HG03378 (cell line): Measurements from ENCODE around the gene MRPL20.
"Not testable (repeated sequence)": the region's sequence is repeated elsewhere in the genome, so short reads cannot be mapped to it uniquely, and the experiment has no call there.

Source experiments
- ATAC-seq: cut with Tn5 transposase; IDR thresholded peaks from one replicate; pipeline ENCODE4 v1.9.1; 2021; ENCODE audit warnings: mild to moderate bottlenecking, moderate library complexity; ENCODE audit not compliant: unreplicated experiment

Gene MRPL20

GRCh38 chr1:1437904-1438376 is 30.8 kb upstream of the MRPL20 start:
- ATAC-seq: no peak

GRCh38 chr1:1437033-1437903 is 30.2 kb upstream of the MRPL20 start:
- ATAC-seq: no peak

- no peak for ATAC-seq
Measured at GRCh38 chr1:1436630-1437032, 29.5 kb upstream of the MRPL20 start.

GRCh38 chr1:1435911-1436629 is 29.0 kb upstream of the MRPL20 start:
- no peak for ATAC-seq

GRCh38 chr1:1435106-1435903 is 28.2 kb upstream of the MRPL20 start, which contains the start of gene VWA1:
Gene VWA1, plus strand, starts transcription at chr1:1435690. Its CDS starts 59 bp downstream, at chr1:1435749.
- no peak for ATAC-seq

- no peak for ATAC-seq
Measured at GRCh38 chr1:1434824-1435105, 27.7 kb upstream of the MRPL20 start.

GRCh38 chr1:1434131-1434823 is 27.2 kb upstream of the MRPL20 start:
- ATAC-seq: no peak

GRCh38 chr1:1433804-1434130 is 26.7 kb upstream of the MRPL20 start:
- no peak for ATAC-seq

GRCh38 chr1:1432951-1433803 is 26.1 kb upstream of the MRPL20 start:
- no peak for ATAC-seq

GRCh38 chr1:1432274-1432950 is 25.3 kb upstream of the MRPL20 start:
- ATAC-seq: no peak

GRCh38 chr1:1431845-1432273 is 24.8 kb upstream of the MRPL20 start:
- ATAC-seq: no peak

GRCh38 chr1:1430992-1431844 is 24.1 kb upstream of the MRPL20 start:
- no peak for ATAC-seq

- no peak for ATAC-seq
Measured at GRCh38 chr1:1430114-1430982, 23.3 kb upstream of the MRPL20 start.

GRCh38 chr1:1429671-1430073 is 22.6 kb upstream of the MRPL20 start:
- ATAC-seq: no peak

- ATAC-seq: not testable (repeated sequence)
Measured at GRCh38 chr1:1428967-1429366, 21.9 kb upstream of the MRPL20 start.

- ATAC-seq: no peak
Measured at GRCh38 chr1:1428174-1428573, 21.1 kb upstream of the MRPL20 start.

- ATAC-seq: no peak
Measured at GRCh38 chr1:1427820-1428148, 20.7 kb upstream of the MRPL20 start.
